GM12878 (cell line): ENCODE data around the gene DDR2. TPM values are rescaled to one million over a fixed set of nuclear protein-coding genes. Genes with fewer than 3 reads are reported as not detected.

Experiments used
- ATAC-seq: fragments of 200-7000 bp; cut with Tn5 transposase; 3 replicates; pipeline ENCODE4 v1.9.1; 2020; ENCODE audit warnings: mild to moderate bottlenecking, moderate library complexity
- BruUV-seq: library from RNA; stranded (reverse); fragments of 400-500 nt; replicated peaks from 2 replicates; lab custom pipeline; 2021; lab: Mats Ljungman, UMichigan
- CTCF ChIA-PET: fragments of 300-600 bp; sonication (Branson Sonifier 250); formaldehyde crosslinking; extraction: SDS; loops from one replicate; lab custom pipeline; 2021; ENCODE audit warnings: inconsistent platforms; lab: Yijun Ruan, JAX
- POLR2A ChIA-PET: fragments of 350-600 bp; formaldehyde crosslinking; extraction: SDS; loops from one replicate; lab custom pipeline; 2021; ENCODE audit warnings: inconsistent platforms; lab: Charles Lee
- RAD21 ChIA-PET: fragments of 300-600 bp; sonication (Branson Sonifier 250); formaldehyde crosslinking; loops from one replicate; lab custom pipeline; 2023; ENCODE audit warnings: antibody characterized with exemption; ENCODE audit not compliant: unreplicated experiment; lab: Charles Lee
- SMC1A ChIA-PET: fragments of 300-600 bp; sonication (Branson Sonifier 250); formaldehyde crosslinking; loops from one replicate; lab custom pipeline; 2023; ENCODE audit not compliant: unreplicated experiment, uncharacterized antibody; lab: Charles Lee
- DNase-seq: peaks from one replicate; pipeline ENCODE4 v3.0.0-alpha.2; 2011; ENCODE audit warnings: low read depth, low spot score
- FAIRE-seq: peaks from 3 replicates; lab custom pipeline; 2011; peaks lifted over from hg19 to GRCh38; lab: Jason Lieb, UNC
- H2AFZ ChIP-seq: 2 replicates; pipeline ENCODE4 v1.6.0; 2011; ENCODE audit warnings: low read depth, low read length, control low read depth; ENCODE audit not compliant: control insufficient read depth
- H3K27ac ChIP-seq: 2 replicates; pipeline ENCODE4 v1.5.1; 2011; ENCODE audit warnings: control low read depth; ENCODE audit not compliant: control insufficient read depth, insufficient read depth
- H3K27me3 ChIP-seq, 2 experiments: replicated peaks in 1 of 2; 2 replicates each; pipeline versions ENCODE4 v1.6.0 to v1.6.1; 2011; ENCODE audit warnings: low read length in 1 of 2; ENCODE audit not compliant: control insufficient read depth in 2 of 2, insufficient read depth in 2 of 2
- H3K36me3 ChIP-seq, 2 experiments: 2 replicates each; pipeline ENCODE4 v1.5.1; 2011; ENCODE audit warnings: low read length in 1 of 2; ENCODE audit not compliant: control insufficient read depth in 2 of 2, insufficient read depth in 2 of 2
- H3K4me1 ChIP-seq: 2 replicates; pipeline ENCODE4 v1.6.1; 2011; ENCODE audit warnings: mild to moderate bottlenecking, low read length, moderate library complexity, mixed read lengths; ENCODE audit not compliant: control insufficient read depth, insufficient read depth
- H3K4me2 ChIP-seq: 2 replicates; pipeline ENCODE4 v1.6.0; 2011; ENCODE audit warnings: control low read depth; ENCODE audit not compliant: control insufficient read depth, insufficient read depth
- H3K4me3 ChIP-seq: fragments of 200-600 bp; sonication (generic); 2 replicates; pipeline ENCODE4 v1.5.1; 2016
- H3K79me2 ChIP-seq: 2 replicates; pipeline ENCODE4 v1.6.0; 2011; ENCODE audit warnings: low read length; ENCODE audit not compliant: control insufficient read depth, insufficient read depth
- H3K9ac ChIP-seq: 2 replicates; pipeline ENCODE4 v1.8.0; 2011; ENCODE audit warnings: low read length, control low read depth, mixed read lengths; ENCODE audit not compliant: control insufficient read depth, insufficient read depth
- H3K9me3 ChIP-seq: replicated peaks from 3 replicates; pipeline ENCODE4 v1.5.1; 2011; ENCODE audit warnings: mild to moderate bottlenecking, low read length; ENCODE audit not compliant: control insufficient read depth, insufficient read depth
- H4K20me1 ChIP-seq: 2 replicates; pipeline ENCODE4 v1.6.0; 2011; ENCODE audit not compliant: control insufficient read depth, insufficient read depth
- BCL11A ChIP-seq: IDR thresholded peaks from 2 replicates; pipeline ENCODE4 v1.6.1; 2011; ENCODE audit warnings: low read depth, low read length
- CTCF ChIP-seq, 3 experiments: IDR thresholded peaks in 2 of 3; conservative IDR thresholded peaks in 1 of 3; 2 replicates each; pipeline ENCODE4 v1.5.1; 2011; ENCODE audit warnings: low read depth in 3 of 3, low read length in 3 of 3, mild to moderate bottlenecking in 3 of 3, control low read depth in 2 of 3, moderate library complexity in 2 of 3, inconsistent platforms in 1 of 3, mixed read lengths in 1 of 3; ENCODE audit not compliant: control insufficient read depth in 2 of 3, insufficient read depth in 1 of 3; ENCODE audit errors: extremely low read depth in 1 of 3
- GABPA ChIP-seq: IDR thresholded peaks from 2 replicates; pipeline ENCODE4 v1.6.1; 2014; ENCODE audit warnings: antibody characterized with exemption, low read depth, mild to moderate bottlenecking, inconsistent platforms
- KAT2A ChIP-seq: conservative IDR thresholded peaks from 2 replicates; pipeline ENCODE4 v1.6.1; 2011; ENCODE audit warnings: low read depth, low read length; ENCODE audit not compliant: control insufficient read depth
- NBN ChIP-seq: fragments of 450-650 bp; IDR thresholded peaks from 2 replicates; pipeline ENCODE4 v1.6.1; 2016
- NR2F1 ChIP-seq: fragments of 450-650 bp; conservative IDR thresholded peaks from 2 replicates; pipeline ENCODE4 v1.6.1; 2017; ENCODE audit warnings: mild to moderate bottlenecking
- NRF1 ChIP-seq: conservative IDR thresholded peaks from 2 replicates; pipeline ENCODE4 v1.6.1; 2011; ENCODE audit warnings: mild to moderate bottlenecking, low read depth, low read length, improper control_type of control experiment
- PAX8 ChIP-seq: fragments of 450-650 bp; IDR thresholded peaks from 2 replicates; pipeline ENCODE4 v1.6.1; 2017; ENCODE audit warnings: mild to moderate bottlenecking, moderate library complexity
- POLR2AphosphoS5 ChIP-seq: IDR thresholded peaks from 2 replicates; pipeline ENCODE4 v1.6.1; 2011; ENCODE audit warnings: mild to moderate bottlenecking, low read length, inconsistent platforms
- ZBTB40 ChIP-seq: fragments of 450-650 bp; IDR thresholded peaks from 2 replicates; pipeline ENCODE4 v1.6.1; 2016; ENCODE audit warnings: mild to moderate bottlenecking, moderate library complexity, borderline replicate concordance
- WGBS: methylation state at CpG from one replicate; pipeline ENCODE4 v1.1.6; 2016; ENCODE audit warnings: low lambda C conversion rate; ENCODE audit not compliant: insufficient replicate concordance, insufficient coverage; ENCODE audit errors: missing lambda C conversion rate; 5-methylcytosine and 5-hydroxymethylcytosine counted together
- in situ Hi-C: fragments of 300-500 bp; cut with MboI; formaldehyde crosslinking; loops from 9 replicates; pipeline ENCODE4 v1.14.3; 2018; ENCODE audit warnings: mixed read lengths
- intact Hi-C: fragments of 100-400 bp; cut with micrococcal nuclease; formaldehyde crosslinking; loops from one replicate; pipeline ENCODE4 v1.14.2; 2022; ENCODE audit not compliant: unreplicated experiment
- polyA plus RNA-seq, 11 experiments: library from polyadenylated mRNA; depleted of rRNA in 4 of 11; unstranded in 6 of 11; stranded (reverse) in 5 of 11; fragments of >200 nt; fragmentation: Nextera tagmentation in 4 of 11; fragmentation: Illumina TruSeq in 1 of 11; extraction: Ambion mirVana in 4 of 11; extraction: Trizol in 1 of 11; gene quantifications; 1 replicate in 1 of 11; 2 replicates in 10 of 11; pipeline versions ENCODE4 v1.2.1 to v1.2.3, GENCODE V29; 2011 to 2016; ENCODE audit warnings: inconsistent platforms in 2 of 11, missing spikeins in 2 of 11, low read depth in 1 of 11
- total RNA-seq, 4 experiments: library from RNA; depleted of rRNA in 3 of 4; stranded (reverse); fragments of >200 nt in 3 of 4; fragmentation: Illumina TruSeq in 1 of 4; extraction: Trizol in 1 of 4; gene quantifications; 2 replicates each; pipeline versions ENCODE4 v1.2.1 to v1.2.3, GENCODE V29; 2013 to 2021

DDR2 gene
- total and polyA plus RNA-seq, 10 of the 15 experiments (the other 5 are each of a cell fraction or from before 2014, with no cell fraction given), result 1.9 to 8.8 (median 5.5) TPM

GRCh38 chr1:162710780-162711465 lies 78.7 kb downstream of the DDR2 start:
- FAIRE-seq (no peak), ATAC-seq (no peak)
- intact Hi-C loops, result no loop called here

More at GRCh38 chr1:162710780-162711465, 78.7 kb downstream of the DDR2 start:
- Histone ChIP-seq H3K4me3 (no peak overlapping the region), H3K79me2 (no peaks in the 10 kb centered on the region), H3K9ac (no peak overlapping the region), H3K4me2 (no peak overlapping the region), H3K4me1 (no peaks in the 10 kb centered on the region), H3K27me3 (no peaks in the 10 kb centered on the region), H3K27ac (no peak overlapping the region), H3K9me3 (no peaks in the 10 kb centered on the region), H3K36me3 (no peaks in the 10 kb centered on the region), H2AFZ (no peak overlapping the region), H4K20me1 (no peaks in the 10 kb centered on the region)
- TF ChIP-seq NR2F1 (no peak), CTCF (IDR thresholded peaks at IDR 0.05 in 2 of 3, conservative IDR thresholded peaks at IDR 0.05 in 1 of 3; ENCODE audit: control insufficient read depth in 2 of 3, extremely low read depth in 1 of 3, insufficient read depth in 1 of 3, low read depth in 3 of 3, low read length in 3 of 3) (no peak), BCL11A (no peak), NRF1 (no peak), POLR2AphosphoS5 (no peak), NBN (no peak), PAX8 (no peak), GABPA (no peak), KAT2A (no peak), ZBTB40 (no peak)
- ChIA-PET CTCF (interaction anchor here (0.5 kb wide), 1 partner anchor 355 kb away, joined by 3 read pairs; no protein-coding TSS in a partner anchor), RAD21 (interaction anchor here (1.4 kb wide), 1 partner anchor 13 kb away, joined by 3 read pairs; no protein-coding TSS in a partner anchor), SMC1A (interaction anchor here (1.9 to 5.8 kb wide), 2 partner anchors 10 to 13 kb away, joined by 4 to 28 read pairs; no protein-coding TSS in a partner anchor), POLR2A (interaction anchor here (0.7 kb wide), 1 partner anchor 331 kb away, joined by 3 read pairs; no protein-coding TSS in a partner anchor)
- 80% methylated on average over 4 of the region's 4 CpGs for WGBS
- in situ Hi-C loops, result no loop called here
- DNase-seq, result no peak
- no TSS peak for BruUV-seq
